HG03025 (cell line): ENCODE data around the gene EPHA2.

Experiments used
- ATAC-seq: cut with Tn5 transposase; IDR thresholded peaks from one replicate; pipeline ENCODE4 v1.9.1; 2021; ENCODE audit warnings: mild to moderate bottlenecking, moderate library complexity; ENCODE audit not compliant: unreplicated experiment, low FRiP score

Gene EPHA2

GRCh38 chr1:16184557-16185303, 28.9 kb upstream of the EPHA2 start:
- ATAC-seq = no peak

- ATAC-seq = no peak
Observed at GRCh38 chr1:16183765-16184556, 28.1 kb upstream of the EPHA2 start.

GRCh38 chr1:16183179-16183578, 27.3 kb upstream of the EPHA2 start:
- no peak for ATAC-seq

- ATAC-seq = no peak
Observed at GRCh38 chr1:16181887-16182719, 26.2 kb upstream of the EPHA2 start.

- ATAC-seq = no peak
Observed at GRCh38 chr1:16180291-16180824, 24.5 kb upstream of the EPHA2 start.

GRCh38 chr1:16178596-16179497, 23.0 kb upstream of the EPHA2 start:
- no peak for ATAC-seq

GRCh38 chr1:16177306-16177705, 21.4 kb upstream of the EPHA2 start:
- ATAC-seq = no peak

GRCh38 chr1:16176653-16177052, 20.8 kb upstream of the EPHA2 start:
- no peak for ATAC-seq

GRCh38 chr1:16175610-16176553, 20.0 kb upstream of the EPHA2 start:
- no peak for ATAC-seq

GRCh38 chr1:16174886-16175598, 19.2 kb upstream of the EPHA2 start:
- ATAC-seq = no peak

GRCh38 chr1:16174261-16174868, 18.5 kb upstream of the EPHA2 start:
- ATAC-seq = no peak

- ATAC-seq = no peak
Observed at GRCh38 chr1:16173447-16174260, 17.8 kb upstream of the EPHA2 start.

- ATAC-seq = no peak
Observed at GRCh38 chr1:16172964-16173446, 17.1 kb upstream of the EPHA2 start.

GRCh38 chr1:16172218-16172830, 16.5 kb upstream of the EPHA2 start:
- ATAC-seq = no peak

GRCh38 chr1:16171314-16172151, 15.7 kb upstream of the EPHA2 start:
- ATAC-seq = no peak
